NCI-H2029 (cell line): ENCODE data around the gene ARHGEF33.
"Not testable (repeated sequence)": the region's sequence is repeated elsewhere in the genome, so short reads cannot be mapped to it uniquely, and the experiment has no call there.

Experiments used
- DNase-seq: peaks from one replicate; lab custom pipeline; 2025; lab: John Stamatoyannopoulos, UW

The ARHGEF33 gene

DNA sequence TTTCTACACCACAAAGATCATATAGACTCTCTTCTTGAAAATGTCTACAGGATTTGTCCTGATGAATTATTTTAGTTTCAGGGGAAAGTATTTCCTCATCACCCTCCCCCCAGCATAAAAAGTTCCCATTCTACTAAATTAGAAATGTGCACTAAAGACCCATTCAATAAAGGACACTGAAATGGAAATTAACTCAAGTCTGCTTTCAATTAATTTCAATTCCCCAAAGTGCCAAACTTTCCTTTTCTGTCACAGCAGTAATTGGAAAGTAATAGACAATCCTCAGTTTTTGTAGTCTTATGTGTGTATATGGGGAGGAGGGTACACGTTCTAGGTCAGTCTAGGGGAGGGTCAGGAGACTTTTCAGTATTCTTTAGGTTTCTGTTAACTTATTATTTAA lies 21.5 kb downstream of the ARHGEF33 start:
- DNase-seq, result no peak

DNA sequence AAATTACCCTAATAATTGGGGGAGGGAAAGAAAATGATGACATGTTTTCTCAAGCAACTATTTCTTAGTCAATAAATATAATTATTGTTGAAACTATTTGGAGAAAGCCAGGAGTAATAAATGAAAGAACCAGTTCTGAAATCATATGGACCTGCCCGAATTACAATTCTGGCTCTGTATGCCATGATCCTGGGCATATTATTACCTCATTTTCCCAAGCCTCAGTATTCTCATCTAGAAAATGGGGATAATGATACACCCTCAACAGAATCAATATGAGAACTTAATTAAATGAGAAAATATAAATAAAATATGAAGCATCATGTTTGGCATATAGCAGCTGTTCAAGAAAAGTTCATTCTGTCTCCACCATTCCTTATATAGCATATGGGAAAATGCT lies 22.9 kb downstream of the ARHGEF33 start:
- no peak for DNase-seq

DNA sequence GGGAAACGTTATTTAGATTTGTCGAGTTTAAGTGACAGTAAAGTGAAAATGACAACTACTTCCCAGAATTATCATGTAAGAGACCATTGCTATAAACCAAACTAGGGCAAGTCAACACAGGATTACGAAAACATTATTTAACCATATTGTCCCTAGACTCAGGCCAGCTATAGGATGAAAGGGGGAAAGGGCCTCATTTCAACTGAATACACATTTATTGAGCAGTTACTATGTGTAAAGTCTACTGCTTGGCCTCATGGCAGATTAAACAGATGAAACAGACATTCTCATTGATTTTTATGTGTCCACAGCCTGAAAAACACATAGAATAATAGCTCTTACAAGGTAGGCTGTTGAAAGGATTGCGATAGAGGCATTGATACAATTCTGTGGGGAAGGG lies 32.7 kb downstream of the ARHGEF33 start:
- no peak for DNase-seq

DNA sequence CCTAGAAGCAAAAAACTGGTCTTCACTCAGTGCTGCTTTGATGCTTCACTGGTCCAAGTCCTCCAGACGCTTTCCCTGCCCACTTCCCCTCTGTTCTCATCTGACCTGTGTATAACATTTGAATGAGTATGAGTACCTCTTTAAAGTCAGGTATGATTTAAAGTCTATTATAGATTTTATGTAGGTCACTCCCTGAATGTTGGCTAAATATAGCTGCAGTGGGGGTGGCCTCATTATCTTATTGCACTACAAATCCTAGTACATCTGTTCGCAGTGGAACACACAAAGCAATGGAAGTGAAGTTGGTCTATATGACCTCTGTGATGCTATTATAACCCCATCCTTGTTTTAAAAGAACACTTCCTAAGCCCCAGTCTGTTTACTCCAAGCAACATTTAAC lies 33.2 kb downstream of the ARHGEF33 start:
- no peak for DNase-seq

DNA sequence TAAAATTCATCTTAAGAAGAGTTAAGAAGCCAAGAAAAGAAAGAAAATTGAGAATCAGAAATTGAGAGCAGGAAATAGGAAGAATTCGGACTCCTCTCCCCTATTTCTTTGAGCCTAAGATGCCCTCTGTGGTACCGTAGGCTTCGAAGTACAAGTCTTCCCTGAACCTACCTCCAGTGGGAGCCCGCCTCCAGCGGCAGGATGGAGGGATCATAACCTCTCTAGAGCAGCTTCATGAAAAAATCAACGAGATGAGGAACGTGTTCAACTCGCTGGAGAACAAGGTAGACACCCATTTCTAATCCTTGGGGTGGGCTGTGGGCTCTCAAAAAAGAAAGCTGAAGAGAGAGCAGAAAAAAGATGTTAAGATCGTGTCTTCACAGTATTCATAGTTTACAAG lies 36.3 kb downstream of the ARHGEF33 start:
- DNase-seq, result no peak

DNA sequence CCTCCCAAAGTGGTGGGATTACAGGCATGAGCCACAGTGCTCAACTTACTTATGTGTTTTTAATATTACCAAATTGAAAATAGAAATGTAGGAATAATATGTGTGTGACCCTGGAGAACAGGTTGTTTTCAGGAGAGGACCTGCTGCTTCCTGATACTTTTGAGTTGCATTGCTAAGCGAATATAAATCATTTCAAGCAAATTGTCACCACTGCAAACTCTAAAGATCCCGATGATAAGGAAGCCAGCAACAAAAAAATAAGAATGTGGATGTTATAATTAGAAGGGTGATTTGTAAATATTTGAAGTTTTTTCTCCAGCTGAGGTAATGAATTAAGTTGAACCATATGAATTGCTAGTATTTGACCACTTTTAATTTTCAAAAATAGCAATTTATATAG lies 40.9 kb downstream of the ARHGEF33 start:
- no peak for DNase-seq

DNA sequence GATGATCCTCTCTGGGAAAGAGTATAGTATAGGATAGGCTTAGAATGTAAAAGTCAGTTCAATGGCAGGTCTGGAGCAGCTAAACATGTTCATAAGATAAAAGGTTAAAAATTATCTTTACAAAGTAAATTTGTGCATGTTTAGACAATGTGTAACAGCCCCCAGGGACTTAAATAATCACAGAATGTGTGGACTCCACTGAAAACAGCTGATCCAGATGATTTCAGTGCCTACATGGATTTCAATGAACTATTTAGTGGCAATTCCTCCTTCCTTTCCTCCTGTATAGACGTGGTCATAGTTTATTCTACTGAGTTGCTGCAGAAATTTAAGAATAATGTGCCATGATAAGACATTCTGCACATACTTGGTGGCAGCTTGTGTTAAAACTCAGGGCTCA lies 42.9 kb downstream of the ARHGEF33 start:
- no peak for DNase-seq

DNA sequence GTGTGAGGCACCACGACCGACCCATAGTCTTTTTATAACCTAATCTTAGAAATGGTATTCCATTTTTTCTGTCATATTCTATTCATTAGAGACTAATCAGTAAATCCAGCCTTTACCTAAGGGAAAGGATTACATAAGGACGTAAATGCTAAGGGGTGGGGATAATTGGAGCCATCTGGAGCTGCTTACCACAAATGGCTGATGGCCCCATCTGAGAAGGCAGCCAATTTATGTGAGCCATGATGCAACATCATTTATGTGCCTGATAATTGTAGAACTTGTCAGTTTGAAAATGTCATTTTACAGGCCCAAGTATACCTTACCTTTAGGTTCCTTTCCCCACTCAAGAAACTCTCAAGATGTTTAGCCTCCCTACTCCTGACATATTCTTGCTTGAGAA lies 44.0 kb downstream of the ARHGEF33 start:
- no peak for DNase-seq

DNA sequence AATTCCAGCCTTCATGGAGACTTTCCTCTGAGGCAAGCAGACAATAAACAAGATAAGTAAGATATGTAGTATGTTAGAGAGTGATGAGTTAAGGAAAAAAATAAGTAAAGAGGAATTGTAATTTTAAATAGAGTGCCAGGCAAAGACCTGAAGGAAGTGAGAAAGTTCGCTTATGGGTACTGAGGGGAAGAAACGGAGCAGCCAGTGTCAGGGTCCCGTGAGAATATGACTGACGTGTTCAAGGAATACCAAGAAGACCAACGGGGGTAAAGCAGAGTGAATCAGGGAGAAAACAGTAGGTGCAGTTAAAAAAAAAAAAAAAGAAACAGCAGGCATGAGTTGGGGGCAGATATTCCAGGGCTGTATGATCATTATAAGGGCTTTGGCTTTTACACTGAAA lies 45.1 kb downstream of the ARHGEF33 start:
- no peak for DNase-seq

DNA sequence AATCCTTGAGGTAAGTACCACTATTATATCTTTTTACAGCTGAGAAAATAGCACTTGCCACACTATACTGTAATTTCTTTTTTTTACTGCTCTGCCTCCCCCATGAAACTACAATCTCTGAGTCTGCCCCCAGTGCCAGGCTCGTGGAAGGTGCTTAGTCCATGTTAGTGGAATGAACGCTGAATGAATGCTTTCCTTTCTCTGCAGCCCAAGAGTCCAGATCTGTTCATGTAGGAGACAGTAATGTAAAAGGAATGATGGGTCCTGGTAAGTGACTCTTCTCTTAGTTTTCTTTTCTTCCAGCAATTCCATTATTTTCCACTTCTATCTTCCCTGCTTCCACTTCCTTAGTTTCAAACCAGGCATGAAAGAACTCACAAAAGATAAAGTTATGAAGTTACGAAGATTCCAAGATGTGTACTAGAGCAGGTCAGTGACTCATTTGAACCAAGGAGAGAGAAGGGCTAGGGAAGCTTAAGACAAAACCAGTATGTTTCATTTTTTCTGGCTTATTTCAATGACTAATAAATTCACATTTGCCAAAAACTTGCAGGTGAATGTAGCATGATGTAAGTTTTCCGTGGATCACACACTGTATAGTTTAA lies 46.0 kb downstream of the ARHGEF33 start:
- no peak for DNase-seq

DNA sequence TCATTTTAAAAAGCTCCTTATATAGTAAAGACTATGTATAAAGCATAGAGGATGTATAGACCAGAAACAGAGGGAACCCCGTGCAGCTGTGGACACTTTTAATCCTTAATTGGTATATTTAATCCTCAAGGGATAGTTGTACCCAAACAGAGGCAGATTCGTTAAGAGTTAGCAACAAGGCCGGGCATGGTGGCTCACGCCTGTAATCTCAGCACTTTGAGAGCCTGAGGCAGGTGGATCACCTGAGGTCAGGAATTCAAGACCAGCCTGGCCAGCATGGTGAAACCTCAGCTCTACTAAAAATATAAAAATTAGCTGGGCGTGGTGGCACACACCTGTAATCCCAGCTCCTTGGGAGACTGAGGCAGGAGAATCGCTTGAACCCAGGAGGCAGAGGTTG lies 46.8 kb downstream of the ARHGEF33 start:
- not testable (repeated sequence) for DNase-seq

DNA sequence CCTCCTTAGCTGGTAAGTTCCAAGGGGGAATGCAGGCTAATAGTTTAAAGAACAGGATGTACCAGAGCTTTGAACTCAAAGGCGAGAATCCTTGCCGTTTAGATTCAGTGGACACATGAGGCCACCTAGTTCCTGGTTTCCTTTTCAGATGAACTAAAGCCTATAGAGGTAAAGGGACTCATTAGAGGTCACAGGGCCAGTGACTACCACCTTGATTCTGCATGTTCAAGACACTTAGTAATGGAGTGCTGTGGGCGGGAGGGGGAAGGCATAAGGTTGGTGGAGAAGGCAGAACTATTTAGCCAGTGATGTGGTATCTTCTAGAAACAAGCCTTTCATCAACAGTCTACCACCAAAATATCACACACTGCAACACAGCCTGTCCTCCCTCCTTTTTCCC lies 47.9 kb downstream of the ARHGEF33 start:
- no peak for DNase-seq

DNA sequence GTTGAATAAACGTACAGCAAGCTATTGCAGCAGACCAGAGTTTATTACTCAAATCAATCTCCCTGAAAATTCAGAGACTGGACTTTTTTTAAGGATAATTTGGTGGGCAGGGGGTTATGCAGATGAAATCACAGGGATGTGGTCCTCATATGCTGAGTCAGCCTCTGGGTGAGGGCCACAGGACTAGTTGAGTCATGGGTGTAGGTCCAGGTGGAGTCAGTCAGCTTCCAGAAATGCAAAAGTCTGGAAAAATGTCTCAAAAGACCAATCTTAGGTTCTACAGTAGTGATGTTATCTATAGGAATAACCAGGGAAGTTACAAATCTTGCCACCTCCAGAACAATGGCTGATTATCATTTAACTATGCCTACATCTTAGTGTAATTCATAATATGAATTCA lies 51.1 kb downstream of the ARHGEF33 start:
- DNase-seq, result no peak

DNA sequence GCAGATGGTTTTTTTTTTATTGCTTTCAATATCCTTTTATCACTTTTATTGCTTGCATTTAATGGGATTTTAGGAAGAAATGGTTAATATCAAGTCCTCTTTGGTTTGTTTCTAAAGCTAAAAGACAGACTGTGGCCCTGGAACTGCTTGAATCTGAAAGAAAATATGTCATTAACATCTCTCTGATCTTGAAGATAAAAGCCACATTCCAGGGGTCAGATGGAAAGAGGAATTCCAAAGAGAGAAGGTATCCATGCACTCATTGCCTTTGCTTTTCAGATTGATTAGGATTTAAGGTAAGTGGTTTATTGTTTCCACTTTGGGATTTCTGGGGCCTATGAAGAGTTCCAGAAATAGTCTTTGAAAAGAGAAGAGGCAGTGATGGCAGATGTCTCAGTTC lies 54.1 kb downstream of the ARHGEF33 start:
- DNase-seq, result no peak

DNA sequence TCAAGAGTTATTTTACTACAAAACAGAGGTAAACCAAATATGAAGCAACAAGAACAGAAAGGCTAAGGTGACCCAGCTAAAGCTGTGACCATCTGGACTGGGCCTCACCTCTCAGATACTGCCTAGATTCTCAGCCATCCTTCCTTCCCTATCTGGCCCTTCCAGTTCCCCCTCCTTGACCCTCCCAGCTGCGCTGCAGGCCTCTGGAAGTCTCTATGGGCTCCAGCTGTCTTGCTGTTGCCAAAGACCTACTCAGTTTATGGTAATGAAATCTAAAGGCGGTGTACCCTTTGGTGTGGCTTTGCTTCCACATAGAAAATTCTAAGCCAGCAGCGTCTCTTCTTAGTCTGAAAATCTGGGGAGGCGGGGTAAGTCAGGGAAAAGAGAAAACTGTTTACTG lies 55.7 kb downstream of the ARHGEF33 start:
- DNase-seq, result no peak

DNA sequence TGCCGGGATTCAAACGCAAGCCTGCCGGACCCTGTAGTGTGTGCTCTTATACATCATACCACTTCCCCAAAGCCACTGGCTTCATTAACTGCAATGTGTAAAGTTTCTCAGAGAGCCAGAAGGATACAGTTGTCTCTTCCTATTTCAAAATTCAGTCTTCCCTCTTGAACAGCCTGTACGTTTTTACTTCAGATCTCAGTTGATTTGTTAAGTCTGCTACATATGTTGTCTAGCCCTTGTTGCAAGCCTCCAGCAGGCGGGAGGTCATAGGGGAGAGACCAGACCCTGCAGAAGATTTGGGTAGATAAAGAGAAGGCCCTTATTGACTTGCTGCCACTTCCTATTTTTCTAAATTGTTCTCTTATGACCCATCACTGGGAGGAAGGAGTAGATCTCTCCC lies 56.2 kb downstream of the ARHGEF33 start:
- no peak for DNase-seq

DNA sequence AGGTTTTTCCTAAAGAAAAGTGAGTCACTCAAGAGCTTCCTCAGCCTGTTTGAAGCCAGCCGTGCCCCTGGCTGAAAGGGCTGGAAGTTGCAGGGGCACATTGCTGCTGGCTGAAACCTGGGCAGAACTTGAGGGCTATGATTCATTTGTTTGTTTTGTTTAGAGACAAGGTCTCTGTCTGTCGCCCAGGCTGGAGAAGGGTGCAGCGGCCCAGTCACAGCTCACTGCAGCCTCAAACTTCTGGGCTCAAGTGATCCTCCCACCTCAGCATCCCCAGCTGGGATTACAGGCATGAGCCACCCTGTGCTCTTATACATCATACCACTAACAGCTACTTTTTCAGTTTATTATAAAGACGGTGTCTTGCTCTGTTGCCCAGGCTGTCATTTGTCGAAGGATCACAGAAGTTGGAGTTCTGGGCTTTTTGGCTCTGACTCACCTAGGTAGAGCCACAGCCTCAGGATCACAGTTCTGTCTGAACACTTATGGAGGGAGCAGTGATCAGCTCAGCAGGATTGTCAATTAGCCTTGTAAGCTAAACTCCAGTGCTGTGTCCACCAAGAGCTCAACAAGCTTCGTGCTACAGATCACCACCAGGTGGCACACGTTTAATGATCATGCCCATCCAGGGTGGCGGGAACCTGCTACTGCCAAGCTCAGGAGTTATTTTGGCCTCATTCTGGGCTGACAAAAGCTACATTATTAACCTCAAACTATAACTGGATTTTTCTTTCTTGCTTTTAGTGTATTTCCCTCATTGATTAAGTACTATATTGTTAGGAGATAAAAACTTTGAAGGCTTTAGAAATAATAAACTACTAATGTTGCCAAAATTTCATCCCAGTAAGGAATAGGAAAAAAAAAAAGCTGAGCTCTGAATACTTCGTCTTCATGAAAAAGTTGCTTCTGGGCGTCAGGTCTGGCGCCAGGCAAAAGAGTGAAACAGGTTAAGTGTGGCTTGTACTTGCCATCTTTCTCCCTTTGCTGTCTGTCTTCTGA lies 57.9 kb downstream of the ARHGEF33 start:
- peak; percentile 38 for DNase-seq

DNA sequence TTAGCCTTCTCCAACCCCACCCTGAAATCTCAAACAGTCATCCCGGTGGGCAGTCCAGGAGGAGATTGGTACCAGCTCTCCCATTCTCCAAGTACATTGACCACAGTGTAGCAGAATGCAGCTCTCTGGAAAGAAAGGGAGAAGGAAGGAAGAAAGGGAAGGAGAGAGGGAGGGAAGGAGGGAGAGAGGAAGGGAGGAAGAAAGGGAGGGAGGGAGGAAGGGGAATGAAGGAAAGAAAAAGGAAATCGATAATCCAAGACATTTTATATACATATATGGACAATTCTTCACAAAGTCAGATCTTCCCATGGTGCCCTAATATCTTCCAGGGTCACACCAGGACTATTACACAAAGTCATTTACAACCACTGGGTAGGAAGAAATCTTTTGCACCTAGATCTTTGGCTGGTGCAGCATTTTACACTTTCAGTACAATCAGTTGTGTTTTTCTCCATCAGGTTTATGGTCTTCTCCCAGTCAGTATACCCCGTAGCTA lies 58.8 kb downstream of the ARHGEF33 start:
- DNase-seq, result no peak

DNA sequence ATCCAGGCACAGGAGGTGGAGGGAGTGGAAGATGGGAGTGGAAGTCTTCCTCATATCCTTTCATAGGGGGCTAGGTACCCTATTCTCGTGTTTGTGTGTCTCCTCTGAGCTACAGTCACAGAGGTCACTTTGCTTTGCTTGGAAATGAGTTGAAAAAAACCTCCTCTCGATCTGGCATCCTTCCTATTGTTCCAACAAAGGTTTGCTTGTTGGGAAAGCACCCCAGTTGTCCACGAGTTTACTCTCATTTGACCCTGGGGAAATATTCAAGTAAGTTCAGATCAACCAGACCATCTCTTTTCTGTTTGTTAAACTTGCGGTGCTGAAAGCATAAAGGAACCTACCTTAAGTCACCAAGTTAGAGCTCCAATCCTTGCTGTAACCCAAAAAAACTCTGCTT lies 59.3 kb downstream of the ARHGEF33 start:
- no peak for DNase-seq

DNA sequence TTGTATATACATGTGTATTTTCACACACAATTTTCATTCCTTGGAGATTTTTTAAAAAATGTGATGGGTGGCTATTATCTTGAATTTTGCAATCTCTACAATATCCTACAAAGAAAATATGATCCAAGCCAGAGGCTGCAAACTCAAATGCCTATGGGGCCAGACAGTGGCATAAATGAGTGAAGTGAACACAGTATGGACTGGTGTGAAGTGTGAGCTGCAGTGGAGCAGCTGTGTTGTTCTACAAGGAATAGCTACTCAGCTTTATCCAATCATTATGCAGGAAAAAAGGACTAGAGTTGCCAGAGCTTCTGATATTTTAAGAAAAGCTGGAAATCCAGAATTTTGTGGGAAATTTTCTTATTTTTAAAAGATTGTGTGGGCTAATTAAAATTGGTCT lies 62.1 kb downstream of the ARHGEF33 start:
- no peak for DNase-seq

DNA sequence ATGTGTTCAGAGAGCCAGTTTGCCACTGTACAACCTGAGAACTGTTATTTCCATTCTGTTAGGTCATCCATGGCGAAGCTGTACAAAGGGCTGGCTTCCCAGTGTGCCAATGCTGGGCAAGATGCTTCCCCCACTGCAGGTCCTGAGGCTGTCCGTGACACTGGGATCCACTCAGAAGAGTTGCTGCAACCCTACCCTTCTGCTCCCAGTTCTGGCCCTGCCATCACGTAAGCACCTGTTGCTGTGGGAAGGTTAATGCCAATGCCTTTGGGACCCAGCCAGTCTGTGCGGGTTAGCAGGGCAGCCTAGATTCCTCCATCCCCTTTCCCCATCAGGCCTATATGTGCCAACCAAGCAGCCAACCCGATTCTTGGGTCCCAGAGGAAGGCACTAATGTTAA lies 68.3 kb downstream of the ARHGEF33 start:
- DNase-seq, result no peak

DNA sequence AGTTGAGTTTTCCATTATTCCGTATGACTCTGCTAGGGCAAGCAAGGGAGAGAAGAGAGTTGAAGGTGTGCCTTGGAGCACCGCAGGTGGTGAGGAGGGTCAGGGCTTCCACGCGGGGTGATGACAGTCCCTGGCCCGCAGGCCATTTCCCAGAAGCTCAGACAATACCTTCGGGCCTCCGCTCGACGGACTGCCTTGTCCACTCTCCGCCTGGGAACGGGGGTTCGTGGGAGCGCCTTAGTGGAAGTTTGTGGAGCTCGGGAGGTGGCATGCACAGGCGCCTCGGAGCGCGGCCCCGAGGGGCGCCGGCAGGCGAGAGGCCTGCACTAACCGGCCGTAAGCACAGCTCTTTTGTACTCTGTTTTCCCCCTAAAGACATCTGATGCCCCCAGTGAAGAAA lies 69.8 kb downstream of the ARHGEF33 start:
- no peak for DNase-seq

DNA sequence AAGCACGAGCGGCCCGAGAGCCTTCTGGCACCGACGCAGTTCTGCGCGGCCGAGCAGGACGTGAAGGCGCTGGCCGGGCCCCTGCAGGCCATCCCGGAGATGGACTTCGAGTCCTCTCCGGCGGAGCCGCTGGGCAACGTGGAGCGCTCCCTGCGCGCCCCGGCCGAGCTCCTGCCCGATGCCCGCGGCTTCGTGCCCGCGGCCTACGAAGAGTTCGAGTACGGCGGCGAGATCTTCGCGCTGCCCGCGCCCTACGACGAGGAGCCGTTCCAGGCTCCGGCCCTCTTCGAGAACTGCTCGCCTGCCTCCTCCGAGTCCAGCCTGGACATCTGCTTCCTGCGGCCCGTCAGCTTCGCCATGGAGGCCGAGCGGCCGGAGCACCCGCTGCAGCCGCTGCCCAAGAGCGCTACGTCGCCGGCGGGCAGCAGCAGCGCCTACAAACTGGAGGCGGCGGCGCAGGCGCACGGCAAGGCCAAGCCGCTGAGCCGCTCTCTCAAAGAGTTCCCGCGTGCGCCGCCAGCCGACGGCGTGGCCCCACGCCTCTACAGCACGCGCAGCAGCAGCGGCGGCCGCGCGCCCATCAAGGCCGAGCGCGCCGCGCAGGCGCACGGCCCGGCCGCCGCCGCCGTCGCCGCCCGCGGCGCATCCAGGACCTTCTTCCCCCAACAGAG lies 70.4 kb downstream of the ARHGEF33 start:
- no peak for DNase-seq
